LNCAP (cell line): ENCODE data around the gene WDR82.

Experiments used
- TF ChIP-seq, protein P1 (sequence below): fragments of 450-650 bp; IDR thresholded peaks from 2 replicates; pipeline ENCODE4 v1.5.1; 2017; ENCODE audit warnings: mild to moderate bottlenecking

Gene WDR82

GRCh38 chr3:52210037-52210436 is 68.4 kb downstream of the WDR82 start:
- TF ChIP-seq, protein P1, sequence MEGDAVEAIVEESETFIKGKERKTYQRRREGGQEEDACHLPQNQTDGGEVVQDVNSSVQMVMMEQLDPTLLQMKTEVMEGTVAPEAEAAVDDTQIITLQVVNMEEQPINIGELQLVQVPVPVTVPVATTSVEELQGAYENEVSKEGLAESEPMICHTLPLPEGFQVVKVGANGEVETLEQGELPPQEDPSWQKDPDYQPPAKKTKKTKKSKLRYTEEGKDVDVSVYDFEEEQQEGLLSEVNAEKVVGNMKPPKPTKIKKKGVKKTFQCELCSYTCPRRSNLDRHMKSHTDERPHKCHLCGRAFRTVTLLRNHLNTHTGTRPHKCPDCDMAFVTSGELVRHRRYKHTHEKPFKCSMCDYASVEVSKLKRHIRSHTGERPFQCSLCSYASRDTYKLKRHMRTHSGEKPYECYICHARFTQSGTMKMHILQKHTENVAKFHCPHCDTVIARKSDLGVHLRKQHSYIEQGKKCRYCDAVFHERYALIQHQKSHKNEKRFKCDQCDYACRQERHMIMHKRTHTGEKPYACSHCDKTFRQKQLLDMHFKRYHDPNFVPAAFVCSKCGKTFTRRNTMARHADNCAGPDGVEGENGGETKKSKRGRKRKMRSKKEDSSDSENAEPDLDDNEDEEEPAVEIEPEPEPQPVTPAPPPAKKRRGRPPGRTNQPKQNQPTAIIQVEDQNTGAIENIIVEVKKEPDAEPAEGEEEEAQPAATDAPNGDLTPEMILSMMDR, result no peak

DNA sequence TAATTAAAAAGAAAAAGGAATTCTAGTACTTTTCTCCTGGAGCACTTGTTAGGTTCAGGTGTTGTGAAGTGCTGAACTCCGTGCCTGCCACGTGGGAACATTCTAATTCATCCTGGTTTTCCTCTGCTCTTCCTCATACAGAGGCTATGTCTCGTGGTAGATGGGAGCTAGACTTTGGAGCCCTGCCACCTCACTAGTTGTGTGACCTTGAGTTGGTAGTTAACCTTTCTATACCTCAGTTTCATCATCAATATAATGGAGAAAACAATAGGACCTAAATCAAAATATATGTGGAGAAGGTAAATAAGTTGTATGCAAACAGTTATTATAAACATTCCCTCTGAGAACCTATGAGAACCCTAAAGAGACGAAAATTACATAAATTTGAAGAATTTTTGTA is 69.9 kb downstream of the WDR82 start:
- TF ChIP-seq, protein P1, result no peak

GRCh38 chr3:52205727-52206372 is 72.6 kb downstream of the WDR82 start:
- TF ChIP-seq, protein P1, result no peak
